Stimulated activated CD4-positive, alpha-beta T cell treated with anti-CD3 and anti-CD28 coated beads, Interleukin-4, amount 100 ng/mL, for 1 hour (primary cell): Measurements from ENCODE around the gene GPR18.

Experiments used
- DNase-seq: peaks from one replicate; pipeline ENCODE4 v3.0.0-alpha.2; 2020

The GPR18 gene

GRCh38 chr13:99205621-99206220, 52.5 kb downstream of the GPR18 start:
- DNase-seq = no peak
